GM21717 (cell line): ENCODE data around the gene ATP5PB.

Experiments
- ATAC-seq: cut with Tn5 transposase; IDR thresholded peaks from one replicate; pipeline ENCODE4 v1.9.1; 2021; ENCODE audit warnings: mild to moderate bottlenecking, moderate library complexity; ENCODE audit not compliant: unreplicated experiment

The ATP5PB gene

GRCh38 chr1:111448918-111449702 lies at the start of gene ATP5PB, which contains the start of gene WDR77:
Gene ATP5PB, plus strand, starts transcription at chr1:111449464. Its CDS starts 78 bp downstream, at chr1:111449542.
Gene WDR77, minus strand, starts transcription at chr1:111449256. Its CDS starts 87 bp downstream, at chr1:111449169.
- ATAC-seq: peak; percentile 85

GRCh38 chr1:111399792-111400610 lies 49.3 kb upstream of the ATP5PB start:
- no peak for ATAC-seq

- ATAC-seq: no peak
Observed at GRCh38 chr1:111402083-111402482, 47.2 kb upstream of the ATP5PB start.

GRCh38 chr1:111404588-111404987 lies 44.7 kb upstream of the ATP5PB start:
- no peak for ATAC-seq

- peak; percentile 88 for ATAC-seq
Observed at GRCh38 chr1:111406321-111406768, 42.9 kb upstream of the ATP5PB start.

GRCh38 chr1:111407301-111407700 lies 42.0 kb upstream of the ATP5PB start:
- no peak for ATAC-seq

GRCh38 chr1:111412839-111413238 lies 36.4 kb upstream of the ATP5PB start:
- ATAC-seq: no peak

- ATAC-seq: no peak
Observed at GRCh38 chr1:111414756-111415155, 34.5 kb upstream of the ATP5PB start.

- no peak for ATAC-seq
Observed at GRCh38 chr1:111415461-111415860, 33.8 kb upstream of the ATP5PB start.

- no peak for ATAC-seq
Observed at GRCh38 chr1:111417755-111418154, 31.5 kb upstream of the ATP5PB start.

- ATAC-seq: no peak
Observed at GRCh38 chr1:111419037-111419436, 30.2 kb upstream of the ATP5PB start.

GRCh38 chr1:111420377-111420776 lies 28.9 kb upstream of the ATP5PB start:
- ATAC-seq: no peak

GRCh38 chr1:111422546-111423391 lies 26.5 kb upstream of the ATP5PB start:
- no peak for ATAC-seq

- no peak for ATAC-seq
Observed at GRCh38 chr1:111424281-111424680, 25.0 kb upstream of the ATP5PB start.

GRCh38 chr1:111436726-111437125 lies 12.5 kb upstream of the ATP5PB start:
- no peak for ATAC-seq

- ATAC-seq: no peak
Observed at GRCh38 chr1:111439461-111440351, 9.6 kb upstream of the ATP5PB start.

- no peak for ATAC-seq
Observed at GRCh38 chr1:111441573-111442192, 7.6 kb upstream of the ATP5PB start.

- no peak for ATAC-seq
Observed at GRCh38 chr1:111442457-111442856, 6.8 kb upstream of the ATP5PB start.

- no peak for ATAC-seq
Observed at GRCh38 chr1:111444031-111444430, 5.2 kb upstream of the ATP5PB start.
